ENCODE data around the gene EPHA8.

The EPHA8 gene

DNA sequence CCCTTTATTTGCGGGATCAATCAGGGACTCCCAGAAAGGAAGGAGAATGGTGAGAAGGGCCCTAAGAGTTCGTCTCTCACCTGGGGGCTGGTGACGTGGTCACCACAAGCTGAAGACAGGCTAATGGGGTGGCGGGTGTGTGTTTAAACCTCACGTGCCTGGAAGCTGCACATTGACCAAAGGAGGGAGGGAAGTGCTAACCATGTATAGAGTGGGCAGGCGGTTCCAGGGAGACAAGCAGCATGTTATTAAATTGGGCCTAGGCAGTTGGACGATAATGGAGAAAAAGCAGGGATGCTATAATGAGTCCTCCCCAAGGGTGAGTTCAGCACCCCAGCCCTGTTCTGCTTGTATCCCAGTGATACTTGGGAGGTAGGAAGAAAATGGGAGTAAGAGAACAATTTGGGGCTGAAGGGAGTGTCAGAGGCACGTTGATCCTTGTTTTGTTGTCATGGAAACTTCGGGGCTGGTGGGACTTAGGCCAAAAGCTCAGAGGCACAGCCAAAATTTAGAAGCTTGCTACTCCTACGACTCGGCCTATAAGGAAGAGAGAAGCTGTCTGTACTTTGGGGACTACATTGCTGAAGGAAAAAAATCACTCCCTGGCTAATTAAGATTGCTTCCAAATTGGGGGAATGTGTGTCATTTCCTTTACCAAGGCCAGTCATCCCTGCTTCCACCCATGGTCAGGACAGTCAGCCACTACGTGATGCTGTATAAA lies 33.2 kb upstream of the EPHA8 start:
- H3K27ac ChIP-seq = no peak overlapping the region
- TF ChIP-seq ZFX (IDR thresholded peaks at IDR 0.05) = no peak
- TF ChIP-seq, protein P1, sequence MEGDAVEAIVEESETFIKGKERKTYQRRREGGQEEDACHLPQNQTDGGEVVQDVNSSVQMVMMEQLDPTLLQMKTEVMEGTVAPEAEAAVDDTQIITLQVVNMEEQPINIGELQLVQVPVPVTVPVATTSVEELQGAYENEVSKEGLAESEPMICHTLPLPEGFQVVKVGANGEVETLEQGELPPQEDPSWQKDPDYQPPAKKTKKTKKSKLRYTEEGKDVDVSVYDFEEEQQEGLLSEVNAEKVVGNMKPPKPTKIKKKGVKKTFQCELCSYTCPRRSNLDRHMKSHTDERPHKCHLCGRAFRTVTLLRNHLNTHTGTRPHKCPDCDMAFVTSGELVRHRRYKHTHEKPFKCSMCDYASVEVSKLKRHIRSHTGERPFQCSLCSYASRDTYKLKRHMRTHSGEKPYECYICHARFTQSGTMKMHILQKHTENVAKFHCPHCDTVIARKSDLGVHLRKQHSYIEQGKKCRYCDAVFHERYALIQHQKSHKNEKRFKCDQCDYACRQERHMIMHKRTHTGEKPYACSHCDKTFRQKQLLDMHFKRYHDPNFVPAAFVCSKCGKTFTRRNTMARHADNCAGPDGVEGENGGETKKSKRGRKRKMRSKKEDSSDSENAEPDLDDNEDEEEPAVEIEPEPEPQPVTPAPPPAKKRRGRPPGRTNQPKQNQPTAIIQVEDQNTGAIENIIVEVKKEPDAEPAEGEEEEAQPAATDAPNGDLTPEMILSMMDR (conservative IDR thresholded peaks at IDR 0.05) = no peak

GRCh38 chr1:22530715-22531114 lies 32.6 kb upstream of the EPHA8 start:
- no peak overlapping the region for H3K27ac ChIP-seq
- no peak for TF ChIP-seq ZFX (IDR thresholded peaks at IDR 0.05)
- TF ChIP-seq, protein P1 (conservative IDR thresholded peaks at IDR 0.05) = no peak

GRCh38 chr1:22531251-22531650 lies 32.0 kb upstream of the EPHA8 start:
- TF ChIP-seq, protein P1 (conservative IDR thresholded peaks at IDR 0.05) = no peak
- TF ChIP-seq ZFX (IDR thresholded peaks at IDR 0.05) = no peak
- no peak overlapping the region for H3K27ac ChIP-seq

DNA sequence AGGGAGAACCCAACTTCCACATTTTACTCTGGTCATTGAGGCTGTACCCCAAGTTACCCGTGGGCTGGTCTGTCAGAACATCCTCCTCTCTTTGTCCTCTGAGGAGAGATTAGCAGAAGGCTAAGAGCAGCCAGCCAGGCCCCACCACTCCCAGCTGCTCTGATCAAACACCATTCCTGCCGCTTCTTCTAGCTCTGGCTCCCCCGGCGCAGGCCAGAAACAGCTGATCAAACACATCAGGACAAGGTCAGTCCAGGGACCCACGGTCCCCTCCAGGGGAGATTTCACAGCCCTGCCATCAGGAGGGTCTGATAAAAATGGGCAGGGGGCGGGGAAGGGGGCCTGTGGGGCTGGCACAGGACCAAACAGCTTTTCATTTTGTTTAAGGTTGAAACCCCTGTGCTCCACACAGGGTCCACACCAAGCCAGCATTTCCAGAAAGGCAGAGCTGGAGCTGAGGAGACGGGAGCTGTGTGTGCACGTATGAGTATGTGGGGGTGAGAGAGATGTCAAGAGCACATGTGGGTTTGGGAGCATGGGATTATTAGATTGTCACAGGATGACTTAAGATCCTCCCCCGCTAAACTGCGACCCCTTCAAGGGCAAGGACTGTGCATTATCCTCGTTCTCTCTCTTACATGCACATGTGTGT lies 29.9 kb upstream of the EPHA8 start:
- no peak for TF ChIP-seq ZFX (IDR thresholded peaks at IDR 0.05)
- TF ChIP-seq, protein P1 (conservative IDR thresholded peaks at IDR 0.05) = no peak
- H3K27ac ChIP-seq = no peak overlapping the region

GRCh38 chr1:22534951-22535350 lies 28.3 kb upstream of the EPHA8 start:
- no peak overlapping the region for H3K27ac ChIP-seq
- TF ChIP-seq, protein P1 (conservative IDR thresholded peaks at IDR 0.05) = no peak
- no peak for TF ChIP-seq ZFX (IDR thresholded peaks at IDR 0.05)

GRCh38 chr1:22535399-22535798 lies 27.9 kb upstream of the EPHA8 start:
- TF ChIP-seq, protein P1 (conservative IDR thresholded peaks at IDR 0.05) = no peak
- H3K27ac ChIP-seq = no peak overlapping the region

GRCh38 chr1:22536506-22536905 lies 26.8 kb upstream of the EPHA8 start:
- TF ChIP-seq, protein P1 (conservative IDR thresholded peaks at IDR 0.05) = no peak
- TF ChIP-seq ZFX (IDR thresholded peaks at IDR 0.05) = no peak

More at GRCh38 chr1:22536506-22536905, 26.8 kb upstream of the EPHA8 start:
- no peak overlapping the region for H3K27ac ChIP-seq

All from C4-2B (cell line).